Measurements from ENCODE around the gene MRM1. TPM values are rescaled to one million over a fixed set of nuclear protein-coding genes. Genes with fewer than 3 reads are reported as not detected.

MRM1 gene
- total and polyA plus RNA-seq, 9 of the 15 experiments (the other 6 are each of a cell fraction or from before 2014, with no cell fraction given), result 0.61 to 28.4 (median 21.5) TPM

DNA sequence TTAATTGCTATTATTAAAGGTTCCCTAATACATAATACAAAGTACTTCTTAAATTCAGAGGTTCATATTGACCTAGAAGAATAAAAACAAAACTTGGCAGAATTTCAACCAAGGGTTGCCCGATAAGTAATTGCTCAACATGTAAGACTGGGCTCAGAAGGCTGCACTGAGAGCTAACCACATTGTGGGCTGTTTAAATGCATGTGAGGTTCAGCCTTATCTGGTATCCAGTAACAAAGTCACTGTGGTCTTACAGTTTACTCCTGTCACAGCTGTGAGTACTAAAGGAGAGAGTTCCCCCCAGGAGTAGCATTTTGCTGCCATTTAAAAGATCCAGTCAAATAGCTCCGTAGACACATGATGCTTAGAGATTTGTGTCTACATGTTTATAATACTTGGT, 11.3 kb upstream of the MRM1 start (continued):
- TF ChIP-seq ZNF12 (CRISPR knock-in tag; IDR thresholded peaks at IDR 0.05) (no peak), ZNF551 (CRISPR knock-in tag; IDR thresholded peaks at IDR 0.05) (no peak), E2F3 (CRISPR knock-in tag; IDR thresholded peaks at IDR 0.05) (no peak), MTA3 (IDR thresholded peaks at IDR 0.05; ENCODE audit: borderline replicate concordance) (no peak), TFAM (CRISPR knock-in tag; conservative IDR thresholded peaks at IDR 0.05) (no peak), RCOR1 (IDR thresholded peaks at IDR 0.05; ENCODE audit: borderline replicate concordance in 1 of 2, low read depth in 2 of 2, low read length in 2 of 2) (peak in 1 of 2 experiments; percentile 33; a peak in 1 of 4 replicates), HNRNPLL (IDR thresholded peaks at IDR 0.05; ENCODE audit: low read depth, low read length, poor library complexity, severe bottlenecking) (no peak), PHB2 (IDR thresholded peaks at IDR 0.05; ENCODE audit: low read depth) (no peak), MTA2 (IDR thresholded peaks at IDR 0.05; ENCODE audit: low read depth) (no peak), NR2C2 (CRISPR knock-in tag; IDR thresholded peaks at IDR 0.05) (no peak), NR2C2 (tag; IDR thresholded peaks at IDR 0.05) (no peak), ESRRB (CRISPR knock-in tag; IDR thresholded peaks at IDR 0.05; ENCODE audit: borderline replicate concordance) (no peak), ZNF778 (CRISPR knock-in tag; IDR thresholded peaks at IDR 0.05) (no peak), SIN3A (IDR thresholded peaks at IDR 0.05; ENCODE audit: borderline replicate concordance in 2 of 2, control insufficient read depth in 1 of 2, low read depth in 2 of 2, low read length in 2 of 2) (peak; percentile 60 to 87; a peak in 1 of 4 replicates), WHSC1 (IDR thresholded peaks at IDR 0.05; ENCODE audit: low read length) (no peak), TAF1 (IDR thresholded peaks at IDR 0.05; ENCODE audit: control insufficient read depth, extremely low read depth, insufficient read depth, low read length, severe bottlenecking) (no peak), EHMT2 (IDR thresholded peaks at IDR 0.05) (no peak)
- TF ChIP-seq, protein P1, sequence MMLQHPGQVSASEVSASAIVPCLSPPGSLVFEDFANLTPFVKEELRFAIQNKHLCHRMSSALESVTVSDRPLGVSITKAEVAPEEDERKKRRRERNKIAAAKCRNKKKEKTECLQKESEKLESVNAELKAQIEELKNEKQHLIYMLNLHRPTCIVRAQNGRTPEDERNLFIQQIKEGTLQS (IDR thresholded peaks at IDR 0.05), result no peak
- TF ChIP-seq, protein P1 (CRISPR knock-in tag; conservative IDR thresholded peaks at IDR 0.05), result no peak
- TF ChIP-seq, protein P2, sequence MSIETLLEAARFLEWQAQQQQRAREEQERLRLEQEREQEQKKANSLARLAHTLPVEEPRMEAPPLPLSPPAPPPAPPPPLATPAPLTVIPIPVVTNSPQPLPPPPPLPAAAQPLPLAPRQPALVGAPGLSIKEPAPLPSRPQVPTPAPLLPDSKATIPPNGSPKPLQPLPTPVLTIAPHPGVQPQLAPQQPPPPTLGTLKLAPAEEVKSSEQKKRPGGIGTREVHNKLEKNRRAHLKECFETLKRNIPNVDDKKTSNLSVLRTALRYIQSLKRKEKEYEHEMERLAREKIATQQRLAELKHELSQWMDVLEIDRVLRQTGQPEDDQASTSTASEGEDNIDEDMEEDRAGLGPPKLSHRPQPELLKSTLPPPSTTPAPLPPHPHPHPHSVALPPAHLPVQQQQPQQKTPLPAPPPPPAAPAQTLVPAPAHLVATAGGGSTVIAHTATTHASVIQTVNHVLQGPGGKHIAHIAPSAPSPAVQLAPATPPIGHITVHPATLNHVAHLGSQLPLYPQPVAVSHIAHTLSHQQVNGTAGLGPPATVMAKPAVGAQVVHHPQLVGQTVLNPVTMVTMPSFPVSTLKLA (conservative IDR thresholded peaks at IDR 0.05), result peak; percentile 45 to 73; a peak in 3 of 4 replicates
- TF ChIP-seq, protein P3, sequence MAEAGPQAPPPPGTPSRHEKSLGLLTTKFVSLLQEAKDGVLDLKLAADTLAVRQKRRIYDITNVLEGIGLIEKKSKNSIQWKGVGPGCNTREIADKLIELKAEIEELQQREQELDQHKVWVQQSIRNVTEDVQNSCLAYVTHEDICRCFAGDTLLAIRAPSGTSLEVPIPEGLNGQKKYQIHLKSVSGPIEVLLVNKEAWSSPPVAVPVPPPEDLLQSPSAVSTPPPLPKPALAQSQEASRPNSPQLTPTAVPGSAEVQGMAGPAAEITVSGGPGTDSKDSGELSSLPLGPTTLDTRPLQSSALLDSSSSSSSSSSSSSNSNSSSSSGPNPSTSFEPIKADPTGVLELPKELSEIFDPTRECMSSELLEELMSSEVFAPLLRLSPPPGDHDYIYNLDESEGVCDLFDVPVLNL (CRISPR knock-in tag; IDR thresholded peaks at IDR 0.05; ENCODE audit: low read depth), result no peak
- TF ChIP-seq, protein P4, sequence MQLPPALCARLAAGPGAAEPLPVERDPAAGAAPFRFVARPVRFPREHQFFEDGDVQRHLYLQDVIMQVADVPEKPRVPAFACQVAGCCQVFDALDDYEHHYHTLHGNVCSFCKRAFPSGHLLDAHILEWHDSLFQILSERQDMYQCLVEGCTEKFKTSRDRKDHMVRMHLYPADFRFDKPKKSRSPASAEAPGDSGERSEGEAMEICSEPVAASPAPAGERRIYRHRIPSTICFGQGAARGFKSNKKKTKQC (CRISPR knock-in tag; IDR thresholded peaks at IDR 0.05), result no peak
- TF ChIP-seq, protein P5, sequence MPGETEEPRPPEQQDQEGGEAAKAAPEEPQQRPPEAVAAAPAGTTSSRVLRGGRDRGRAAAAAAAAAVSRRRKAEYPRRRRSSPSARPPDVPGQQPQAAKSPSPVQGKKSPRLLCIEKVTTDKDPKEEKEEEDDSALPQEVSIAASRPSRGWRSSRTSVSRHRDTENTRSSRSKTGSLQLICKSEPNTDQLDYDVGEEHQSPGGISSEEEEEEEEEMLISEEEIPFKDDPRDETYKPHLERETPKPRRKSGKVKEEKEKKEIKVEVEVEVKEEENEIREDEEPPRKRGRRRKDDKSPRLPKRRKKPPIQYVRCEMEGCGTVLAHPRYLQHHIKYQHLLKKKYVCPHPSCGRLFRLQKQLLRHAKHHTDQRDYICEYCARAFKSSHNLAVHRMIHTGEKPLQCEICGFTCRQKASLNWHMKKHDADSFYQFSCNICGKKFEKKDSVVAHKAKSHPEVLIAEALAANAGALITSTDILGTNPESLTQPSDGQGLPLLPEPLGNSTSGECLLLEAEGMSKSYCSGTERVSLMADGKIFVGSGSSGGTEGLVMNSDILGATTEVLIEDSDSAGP (CRISPR knock-in tag; IDR thresholded peaks at IDR 0.05), result no peak
- TF ChIP-seq, protein P6, sequence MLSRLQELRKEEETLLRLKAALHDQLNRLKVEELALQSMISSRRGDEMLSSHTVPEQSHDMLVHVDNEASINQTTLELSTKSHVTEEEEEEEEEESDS (CRISPR knock-in tag; IDR thresholded peaks at IDR 0.05), result no peak
